G401.6 (cell line): ENCODE results near the gene COL2A1.

ENCODE experiments used
- FAIRE-seq: peaks from 2 replicates; lab custom pipeline; 2012; peaks lifted over from hg19 to GRCh38; lab: Jason Lieb, UNC

The COL2A1 gene

DNA sequence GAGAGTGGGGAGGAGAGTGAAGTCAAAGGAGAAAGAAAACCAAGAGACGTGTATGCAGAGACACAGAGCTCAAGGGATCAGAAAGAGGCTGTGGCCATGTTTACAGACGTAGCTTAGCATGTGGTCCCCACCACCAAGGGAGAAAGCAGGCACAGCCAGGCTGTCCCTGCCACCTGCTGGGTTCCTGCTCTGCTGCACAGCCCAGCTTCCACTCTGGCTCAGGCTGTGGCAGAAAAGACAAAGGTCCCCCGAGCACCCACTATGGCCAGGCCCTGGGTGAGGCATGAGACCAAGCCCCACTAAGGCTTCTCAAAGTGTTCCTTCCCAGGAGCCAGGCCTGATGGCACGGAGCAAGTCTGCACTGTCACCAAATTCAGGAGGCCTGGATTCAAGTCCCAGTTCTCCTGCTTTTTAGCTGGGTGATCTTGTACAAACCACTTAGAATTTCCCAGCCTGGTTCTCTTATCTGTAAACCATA is 25.9 kb upstream of the COL2A1 start:
- FAIRE-seq: no peak

DNA sequence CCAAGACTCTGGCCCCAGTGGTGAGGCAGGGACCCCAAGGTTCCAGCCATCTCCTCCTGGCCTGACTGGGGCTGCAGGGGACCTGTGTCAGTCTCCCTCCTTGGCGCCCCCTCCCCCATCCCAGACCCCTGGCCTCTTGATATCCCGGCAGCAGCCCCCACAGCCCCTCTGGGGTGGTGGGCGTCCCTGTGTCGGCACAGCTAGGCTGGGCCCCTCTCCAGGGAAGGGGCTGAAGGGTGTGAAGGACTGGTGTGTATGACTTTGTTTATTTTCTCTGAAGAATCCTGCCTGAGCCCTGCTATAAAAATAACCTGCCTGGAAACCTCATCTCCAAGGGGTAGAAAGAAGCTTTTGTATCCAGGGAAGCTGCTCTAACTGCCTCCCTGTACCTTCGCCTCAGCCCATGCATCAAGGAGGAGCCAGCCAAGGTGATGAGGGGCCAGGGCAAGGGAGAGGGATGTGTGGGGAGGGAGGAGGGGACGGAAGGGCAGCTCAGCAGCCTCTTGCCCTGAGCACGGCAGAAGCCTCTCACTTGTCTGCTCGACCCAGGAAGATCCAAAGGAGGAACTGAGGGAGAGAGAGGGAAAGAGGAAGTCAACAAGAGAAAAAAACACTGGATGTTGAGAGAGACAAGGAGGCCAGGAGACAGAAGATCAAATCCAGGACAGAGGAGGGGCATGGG is 25.4 kb upstream of the COL2A1 start:
- FAIRE-seq: no peak

DNA sequence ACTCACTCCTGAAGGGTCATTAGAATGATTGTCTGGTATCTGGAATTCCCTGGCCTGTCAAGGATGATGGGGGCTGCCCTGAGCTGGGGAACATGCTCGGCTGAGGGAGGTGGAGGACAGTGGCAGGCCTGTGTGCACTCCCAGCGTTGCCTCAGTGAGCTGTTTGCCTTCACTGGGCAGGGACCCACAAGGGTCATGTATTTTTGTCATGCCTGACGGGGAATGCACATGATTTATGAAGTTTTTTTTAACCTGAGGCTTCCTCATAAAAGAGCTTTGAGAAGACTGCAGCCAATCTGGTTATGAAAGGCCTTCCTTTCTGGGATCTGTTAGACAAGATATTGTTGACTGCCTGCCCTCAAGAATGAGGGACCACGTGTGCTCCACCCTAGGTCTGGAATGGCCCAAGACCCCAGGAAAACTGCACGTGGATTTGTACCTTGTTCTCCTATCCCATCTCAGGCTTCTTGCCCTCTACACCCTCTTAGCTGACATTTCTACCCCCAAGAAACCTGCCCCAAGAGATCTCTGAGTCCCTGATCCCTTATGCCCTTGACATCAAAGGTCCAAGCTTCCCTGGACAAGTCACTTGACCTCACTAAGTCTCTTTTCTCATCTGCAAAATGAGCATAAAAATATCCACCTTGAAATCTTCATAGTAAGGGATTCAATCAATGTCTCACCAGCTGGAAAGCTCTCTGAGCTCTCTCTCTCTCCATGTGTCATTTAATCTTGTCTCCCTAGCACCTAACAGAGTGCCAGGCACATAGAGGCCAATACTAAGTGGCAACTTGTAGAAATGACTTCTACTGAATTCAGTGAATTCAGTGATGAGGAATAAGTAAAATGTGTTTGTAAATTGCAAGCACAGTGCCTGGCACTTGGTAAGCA is 24.5 kb upstream of the COL2A1 start:
- FAIRE-seq: no peak

DNA sequence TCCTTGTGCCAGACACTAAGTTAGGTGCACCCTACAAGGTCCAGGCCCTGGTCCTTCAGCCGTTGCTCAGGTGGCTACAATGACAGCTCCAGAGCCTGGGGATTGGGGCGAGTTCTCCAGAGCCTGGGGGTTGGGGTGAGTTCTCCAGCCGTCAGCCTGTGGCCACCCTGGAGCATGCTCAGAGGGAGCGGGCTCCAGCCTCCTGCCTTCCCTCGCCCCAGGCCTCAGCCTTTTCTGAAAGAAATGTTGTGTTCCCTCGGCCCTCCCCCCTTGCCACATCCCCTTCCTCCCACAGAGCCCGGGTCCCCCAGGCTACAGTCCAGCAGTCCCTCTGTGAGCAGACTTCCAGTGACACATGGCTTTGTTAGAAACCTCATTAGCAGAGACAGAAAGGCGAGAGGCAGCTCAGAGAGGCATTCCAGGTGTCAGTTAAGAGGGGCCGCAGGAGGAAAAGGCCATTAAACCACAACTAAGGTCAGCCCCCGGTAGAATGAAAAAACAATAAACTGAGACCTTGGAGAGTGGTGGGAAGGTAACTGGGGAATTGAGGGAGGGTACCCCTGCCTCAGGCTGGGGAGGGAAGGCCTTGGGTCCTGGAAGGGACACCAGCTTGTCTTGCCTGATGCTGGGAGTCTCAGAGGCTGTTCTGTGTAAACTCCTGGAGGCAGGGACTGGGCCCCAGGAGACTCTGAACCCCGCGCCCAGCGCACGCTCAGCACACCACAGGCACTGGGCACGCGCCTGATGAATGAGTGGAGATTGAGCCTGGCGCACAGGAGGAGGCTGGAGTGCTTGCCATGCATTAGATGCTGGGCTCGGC is 23.1 kb upstream of the COL2A1 start:
- FAIRE-seq: no peak

DNA sequence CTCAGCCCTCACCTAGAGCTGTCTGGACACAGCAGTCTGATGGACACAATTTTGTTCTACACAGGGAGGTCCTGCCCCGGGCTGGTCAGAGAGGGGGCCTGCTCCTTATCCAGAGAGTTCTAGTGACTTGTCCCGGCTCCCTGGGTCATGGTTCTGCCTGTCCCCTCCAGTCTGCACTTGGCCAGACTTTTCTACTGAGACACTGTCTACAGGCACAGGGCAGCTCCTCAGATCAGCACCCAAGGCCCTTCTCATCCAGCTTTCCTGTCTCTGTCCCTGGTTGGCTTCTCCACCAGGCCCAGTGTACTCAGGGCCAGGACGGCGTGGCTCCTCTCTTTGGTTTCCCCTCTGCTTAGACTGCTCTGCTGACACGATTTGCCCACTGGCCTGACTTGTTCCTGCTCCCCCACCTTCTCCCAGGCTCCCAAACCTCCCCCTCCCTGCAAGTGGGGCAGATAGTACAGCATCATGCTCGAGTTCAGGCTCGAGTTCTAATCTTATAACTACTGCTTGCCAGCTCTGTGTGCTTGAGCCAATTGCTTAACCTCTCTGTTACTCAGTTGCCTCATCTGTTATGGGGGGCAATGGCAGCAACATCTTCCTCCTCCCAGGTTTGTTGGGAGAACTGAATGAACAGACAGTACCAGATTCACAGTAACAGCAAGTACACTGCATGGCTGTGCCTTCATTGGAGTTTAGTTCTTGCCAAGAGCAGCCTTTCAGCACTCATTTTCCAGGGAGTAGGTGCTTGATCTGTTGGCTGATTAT is 22.0 kb upstream of the COL2A1 start:
- no peak for FAIRE-seq

DNA sequence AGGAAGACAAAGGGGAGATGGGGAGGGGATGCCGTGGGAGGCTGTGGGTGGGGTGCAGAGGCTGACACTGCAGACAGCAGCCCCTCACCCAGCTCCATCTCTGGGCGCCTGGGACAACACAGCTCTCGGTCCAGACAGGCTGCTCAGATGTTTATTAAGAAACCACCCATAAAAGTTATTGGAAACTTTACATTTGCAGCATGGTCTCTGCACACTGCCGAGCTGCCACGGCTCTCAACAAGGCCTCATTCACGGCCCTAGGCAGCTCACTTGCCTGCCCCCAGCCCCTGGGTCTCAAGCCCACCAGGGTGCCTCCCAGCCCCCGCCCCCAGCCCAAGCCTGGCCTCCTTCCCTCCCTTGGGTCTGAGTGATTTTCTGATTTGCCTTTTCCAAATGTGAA is 21.0 kb upstream of the COL2A1 start:
- no peak for FAIRE-seq

GRCh38 chr12:48024735-48025134 is 20.5 kb upstream of the COL2A1 start:
- no peak for FAIRE-seq

DNA sequence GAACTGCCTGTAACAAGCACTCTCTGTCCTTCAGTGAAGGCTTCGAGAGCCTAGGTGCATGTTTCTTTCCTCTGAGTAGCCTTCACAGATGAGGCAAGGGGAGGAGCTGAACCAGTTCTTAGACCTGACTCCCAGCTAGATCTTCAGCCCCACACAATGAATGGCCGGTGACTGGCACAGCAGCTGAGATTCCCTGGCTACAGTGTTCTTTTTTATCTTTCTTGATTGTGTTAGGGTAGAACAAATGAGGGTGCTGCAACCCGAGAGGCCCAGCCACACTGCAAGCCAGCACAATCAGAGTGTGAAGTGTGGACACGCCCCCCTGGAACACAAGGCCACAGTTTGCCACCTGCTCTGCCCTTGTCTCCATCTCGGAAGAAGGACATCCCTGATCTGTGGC is 19.1 kb upstream of the COL2A1 start:
- FAIRE-seq: no peak

GRCh38 chr12:48022676-48023385 is 18.6 kb upstream of the COL2A1 start:
- no peak for FAIRE-seq

DNA sequence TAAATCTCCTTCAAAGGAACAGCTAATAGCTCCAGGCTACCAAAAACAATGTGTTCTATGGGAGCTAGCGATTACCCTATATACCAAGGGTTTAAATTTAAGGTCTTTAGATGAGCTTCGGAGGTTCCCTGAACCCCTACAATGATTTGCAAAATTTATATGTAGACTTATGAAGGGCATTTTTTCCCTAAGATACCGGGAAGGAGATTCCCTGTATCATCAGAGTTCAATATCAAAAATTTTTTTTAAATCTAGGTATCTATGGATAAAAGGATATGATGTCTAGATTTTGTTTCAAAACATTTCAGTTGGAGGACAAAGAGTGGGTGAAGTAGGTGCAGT is 17.9 kb upstream of the COL2A1 start:
- no peak for FAIRE-seq

- no peak for FAIRE-seq
Measured at GRCh38 chr12:48021485-48022179, 17.4 kb upstream of the COL2A1 start.

GRCh38 chr12:48019639-48020265 is 15.5 kb upstream of the COL2A1 start:
- no peak for FAIRE-seq

- no peak for FAIRE-seq
Measured at GRCh38 chr12:48018618-48018995, 14.3 kb upstream of the COL2A1 start.

DNA sequence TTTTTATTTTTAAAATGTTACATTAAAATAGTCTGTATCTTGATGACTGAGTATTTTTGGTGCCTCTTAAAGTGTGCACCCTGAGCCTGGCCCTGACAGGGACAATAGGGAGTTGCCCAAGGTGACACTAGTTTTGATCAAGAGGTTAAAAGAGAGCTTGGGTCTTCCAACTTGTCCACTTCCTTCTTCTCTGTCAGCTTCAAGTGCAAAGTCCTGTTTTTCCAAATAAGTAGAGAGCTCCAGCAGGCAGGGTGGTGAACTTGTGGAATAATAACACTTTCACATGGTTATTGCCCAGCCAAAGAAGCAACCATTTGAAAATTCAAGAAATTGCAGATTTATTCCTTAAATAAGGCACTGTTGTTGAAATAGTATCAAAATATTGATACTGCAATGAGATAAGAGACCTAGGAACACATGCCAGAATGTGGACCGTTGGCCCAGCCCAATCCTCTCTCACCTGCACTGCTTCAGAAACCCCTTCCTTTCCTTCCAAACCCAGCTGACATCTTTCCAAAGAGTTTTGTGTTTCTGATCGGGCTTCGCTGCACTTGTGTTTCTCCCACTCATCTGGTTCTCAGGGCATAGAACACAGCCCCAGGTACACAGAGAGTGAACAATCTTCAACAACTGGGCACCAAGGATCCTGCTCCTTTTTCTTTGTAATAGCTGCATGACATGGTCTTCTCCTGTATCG is 13.8 kb upstream of the COL2A1 start:
- no peak for FAIRE-seq

- FAIRE-seq: no peak
Measured at GRCh38 chr12:48017496-48017895, 13.2 kb upstream of the COL2A1 start.

- FAIRE-seq: no peak
Measured at GRCh38 chr12:48016373-48017020, 12.2 kb upstream of the COL2A1 start.

- FAIRE-seq: no peak
Measured at GRCh38 chr12:48015954-48016353, 11.7 kb upstream of the COL2A1 start.

- no peak for FAIRE-seq
Measured at GRCh38 chr12:48015129-48015528, 10.9 kb upstream of the COL2A1 start.

- no peak for FAIRE-seq
Measured at GRCh38 chr12:48013287-48013686, 9.0 kb upstream of the COL2A1 start.
